HepG2 (cell line): ENCODE measurements around the gene TST. TPM values are rescaled to one million over a fixed set of nuclear protein-coding genes. Genes with fewer than 3 reads are reported as not detected.

ENCODE experiments used
- ATAC-seq: fragments of 200-7000 bp; cut with Tn5 transposase; 3 replicates; pipeline ENCODE4 v1.9.1; 2020; ENCODE audit warnings: mild to moderate bottlenecking, moderate library complexity
- BruUV-seq: library from RNA; stranded (reverse); fragments of 400-500 nt; replicated peaks from 2 replicates; lab custom pipeline; 2021; lab: Mats Ljungman, UMichigan
- CTCF ChIA-PET: fragments of 300-600 bp; formaldehyde crosslinking; extraction: SDS; loops from one replicate; lab custom pipeline; 2021; ENCODE audit warnings: low total read pairs, inconsistent platforms, low intra/inter-chr PET ratio; lab: Yijun Ruan, JAX
- POLR2A ChIA-PET: fragments of 350-600 bp; sonication (Branson Sonifier 250); formaldehyde crosslinking; loops from one replicate; lab custom pipeline; 2020; ENCODE audit warnings: antibody characterized with exemption, inconsistent platforms; lab: Yijun Ruan, JAX
- DNase-seq: peaks from one replicate; pipeline ENCODE4 v3.0.0-alpha.2; 2015; ENCODE audit warnings: low spot score
- FAIRE-seq: peaks from 3 replicates; lab custom pipeline; 2011; peaks lifted over from hg19 to GRCh38; lab: Jason Lieb, UNC
- H2AFZ ChIP-seq: one replicate; pipeline ENCODE4 v1.6.1; 2011; ENCODE audit warnings: low read length, inconsistent platforms
- H3K27ac ChIP-seq: fragments of 300-600 bp; 3 replicates; pipeline ENCODE4 v1.8.0; 2011; ENCODE audit warnings: mixed run types, mild to moderate bottlenecking, mixed read lengths, low read length, inconsistent platforms; ENCODE audit not compliant: insufficient read depth; ENCODE audit errors: extremely low read length
- H3K27me3 ChIP-seq, 2 experiments: fragments of 200-600 bp in 1 of 2; 2 replicates in 1 of 2; 3 replicates in 1 of 2; pipeline versions ENCODE4 v1.6.0 to v1.8.0; 2011; ENCODE audit warnings: low read length in 2 of 2, mild to moderate bottlenecking in 2 of 2, moderate library complexity in 2 of 2, inconsistent platforms in 1 of 2; ENCODE audit not compliant: insufficient read depth in 2 of 2, control insufficient read depth in 1 of 2
- H3K36me3 ChIP-seq, 2 experiments: fragments of 200-600 bp in 1 of 2; replicated peaks in 1 of 2; 2 replicates in 1 of 2; 3 replicates in 1 of 2; pipeline versions ENCODE4 v1.5.1 to v1.8.0; 2011; ENCODE audit warnings: low read length in 2 of 2, inconsistent platforms in 1 of 2; ENCODE audit not compliant: insufficient read depth in 2 of 2, control insufficient read depth in 1 of 2
- H3K4me1 ChIP-seq: 2 replicates; pipeline ENCODE4 v1.5.1; 2012; ENCODE audit warnings: low read length, inconsistent platforms; ENCODE audit not compliant: insufficient read depth
- H3K4me2 ChIP-seq: 2 replicates; pipeline ENCODE4 v1.6.0; 2011; ENCODE audit warnings: low read depth, low read length, inconsistent platforms
- H3K4me3 ChIP-seq, 3 experiments: fragments of 200-600 bp in 1 of 3; sonication (generic), shearing (Covaris generic) in 1 of 3; replicated peaks in 1 of 3; 2 replicates each; pipeline ENCODE4 v1.5.1; 2011 to 2016; ENCODE audit warnings: low read length in 3 of 3, inconsistent platforms in 2 of 3, low read depth in 2 of 3, mild to moderate bottlenecking in 2 of 3, control low read depth in 1 of 3, mixed read lengths in 1 of 3; ENCODE audit not compliant: insufficient read depth in 1 of 3
- H3K79me2 ChIP-seq: one replicate; pipeline ENCODE4 v1.6.1; 2011; ENCODE audit warnings: low read length, inconsistent platforms; ENCODE audit not compliant: insufficient read depth
- H3K9ac ChIP-seq: 2 replicates; pipeline ENCODE4 v1.6.0; 2011; ENCODE audit warnings: mild to moderate bottlenecking, low read depth, low read length, inconsistent platforms; ENCODE audit not compliant: insufficient read depth
- H3K9me3 ChIP-seq: 2 replicates; pipeline ENCODE4 v1.5.1; 2012; ENCODE audit warnings: mild to moderate bottlenecking, low read length
- H4K20me1 ChIP-seq: 2 replicates; pipeline ENCODE4 v1.6.0; 2011; ENCODE audit warnings: inconsistent platforms, mild to moderate bottlenecking, low read length, moderate library complexity; ENCODE audit not compliant: insufficient read depth
- ETV6 ChIP-seq: sonication (generic); formaldehyde crosslinking; conservative IDR thresholded peaks from 2 replicates; pipeline ENCODE4 v1.4.0; 2020; ENCODE audit warnings: missing genetic modification reagents
- LCORL ChIP-seq, 2 experiments: fragments of 450-650 bp in 1 of 2; sonication (generic) in 1 of 2; formaldehyde crosslinking in 1 of 2; IDR thresholded peaks; 2 replicates each; pipeline versions ENCODE4 v1.5.0 to v1.6.1; 2017 to 2020; ENCODE audit warnings: antibody characterized with exemption in 1 of 2, missing genetic modification reagents in 1 of 2
- MIER2 ChIP-seq: IDR thresholded peaks from 2 replicates; pipeline ENCODE4 v1.6.1; 2016; ENCODE audit warnings: missing biosample characterization, missing genetic modification reagents
- MYC ChIP-seq: sonication (generic); formaldehyde crosslinking; IDR thresholded peaks from 2 replicates; pipeline ENCODE4 v1.9.0; 2021; ENCODE audit warnings: missing genetic modification reagents, borderline replicate concordance
- NFIC ChIP-seq: IDR thresholded peaks from 2 replicates; pipeline ENCODE4 v1.6.1; 2012; ENCODE audit warnings: mild to moderate bottlenecking, low read length, inconsistent platforms
- SP5 ChIP-seq: IDR thresholded peaks from 2 replicates; pipeline ENCODE4 v1.6.1; 2016; ENCODE audit warnings: low read depth, borderline replicate concordance
- ZBTB42 ChIP-seq: sonication (generic); formaldehyde crosslinking; IDR thresholded peaks from 2 replicates; pipeline ENCODE4 v1.5.0; 2020; ENCODE audit warnings: mild to moderate bottlenecking, missing genetic modification reagents
- ZNF543 ChIP-seq: sonication (generic); formaldehyde crosslinking; IDR thresholded peaks from 2 replicates; pipeline ENCODE4 v1.4.0; 2020; ENCODE audit warnings: mild to moderate bottlenecking, missing genetic modification reagents
- ZNF552 ChIP-seq: sonication (generic); formaldehyde crosslinking; IDR thresholded peaks from 2 replicates; pipeline ENCODE4 v1.9.0; 2022; ENCODE audit warnings: missing genetic modification reagents, mild to moderate bottlenecking, borderline replicate concordance
- WGBS: methylation state at CpG from one replicate; pipeline ENCODE4 v1.1.6; 2017; ENCODE audit warnings: low lambda C conversion rate; 5-methylcytosine and 5-hydroxymethylcytosine counted together
- in situ Hi-C: cut with HindIII; loops from 2 replicates; pipeline ENCODE4 v1.10.0; 2017; ENCODE audit warnings: low pct_unique_long_range_greater_than_20kb; ENCODE audit not compliant: extremely low pct_ligation_motif_present
- intact Hi-C: fragments of 100-400 bp; cut with micrococcal nuclease; formaldehyde crosslinking; loops from one replicate; pipeline ENCODE4 v1.10.0; 2022; ENCODE audit not compliant: unreplicated experiment
- polyA plus RNA-seq, 8 experiments: library from polyadenylated mRNA; depleted of rRNA in 3 of 8; stranded (reverse) in 7 of 8; unstranded in 1 of 8; fragments of >200 nt; fragmentation: Illumina TruSeq in 4 of 8; extraction: Trizol in 4 of 8; gene quantifications; 2 replicates each; pipeline versions ENCODE4 v1.2.1 to v1.2.3, GENCODE V29; 2011 to 2016; ENCODE audit warnings: low read depth in 4 of 8, missing spikeins in 1 of 8, mixed read lengths in 1 of 8; ENCODE audit not compliant: insufficient read depth in 1 of 8
- total RNA-seq, 5 experiments: library from RNA; depleted of rRNA; stranded (reverse); fragments of >200 nt; fragmentation: Illumina TruSeq; extraction: Trizol; gene quantifications; 2 replicates each; pipeline ENCODE4 v1.2.3, GENCODE V29; 2016; ENCODE audit warnings: low read depth in 1 of 5
- TF ChIP-seq, protein P1 (sequence below): sonication (generic); formaldehyde crosslinking; IDR thresholded peaks from 2 replicates; pipeline ENCODE4 v1.4.0; 2020; ENCODE audit warnings: missing genetic modification reagents, borderline replicate concordance
- TF ChIP-seq, protein P2 (sequence below): sonication (generic); formaldehyde crosslinking; IDR thresholded peaks from 2 replicates; pipeline ENCODE4 v1.5.1; 2020; ENCODE audit warnings: mild to moderate bottlenecking, missing genetic modification reagents, moderate library complexity

Gene TST
- total and polyA plus RNA-seq, 2 of the 13 experiments (the other 11 are each of a cell fraction or from before 2014, with no cell fraction given) = 44.6 to 63.6 TPM

DNA sequence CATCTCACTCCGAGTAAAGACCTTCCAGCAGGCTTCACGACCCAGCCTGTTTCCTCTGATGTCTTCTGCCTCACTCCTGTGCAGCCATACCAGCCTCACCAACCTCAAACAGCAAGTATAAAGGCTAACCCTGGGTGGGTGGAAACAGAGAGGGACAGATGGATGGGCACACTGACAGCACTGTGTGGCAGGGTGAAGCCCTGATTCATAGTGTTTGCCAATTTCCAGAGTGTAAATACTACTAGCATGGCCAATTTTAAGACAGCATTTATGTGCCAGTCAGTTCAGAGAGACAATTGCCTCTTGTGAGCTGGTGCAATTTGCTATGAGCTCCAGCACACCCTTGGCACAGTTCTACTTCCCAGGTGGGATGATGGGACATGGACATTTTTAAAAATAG lies 21.5 kb downstream of the TST start:
- intact Hi-C loops = no loop called here
- ATAC-seq = no peak
- H3K27ac ChIP-seq = no peak overlapping the region
- TF ChIP-seq NFIC = no peak
- no peak for TF ChIP-seq ETV6 (CRISPR knock-in tag)
- TF ChIP-seq ZNF543 (CRISPR knock-in tag) = no peak
- TF ChIP-seq, protein P1, sequence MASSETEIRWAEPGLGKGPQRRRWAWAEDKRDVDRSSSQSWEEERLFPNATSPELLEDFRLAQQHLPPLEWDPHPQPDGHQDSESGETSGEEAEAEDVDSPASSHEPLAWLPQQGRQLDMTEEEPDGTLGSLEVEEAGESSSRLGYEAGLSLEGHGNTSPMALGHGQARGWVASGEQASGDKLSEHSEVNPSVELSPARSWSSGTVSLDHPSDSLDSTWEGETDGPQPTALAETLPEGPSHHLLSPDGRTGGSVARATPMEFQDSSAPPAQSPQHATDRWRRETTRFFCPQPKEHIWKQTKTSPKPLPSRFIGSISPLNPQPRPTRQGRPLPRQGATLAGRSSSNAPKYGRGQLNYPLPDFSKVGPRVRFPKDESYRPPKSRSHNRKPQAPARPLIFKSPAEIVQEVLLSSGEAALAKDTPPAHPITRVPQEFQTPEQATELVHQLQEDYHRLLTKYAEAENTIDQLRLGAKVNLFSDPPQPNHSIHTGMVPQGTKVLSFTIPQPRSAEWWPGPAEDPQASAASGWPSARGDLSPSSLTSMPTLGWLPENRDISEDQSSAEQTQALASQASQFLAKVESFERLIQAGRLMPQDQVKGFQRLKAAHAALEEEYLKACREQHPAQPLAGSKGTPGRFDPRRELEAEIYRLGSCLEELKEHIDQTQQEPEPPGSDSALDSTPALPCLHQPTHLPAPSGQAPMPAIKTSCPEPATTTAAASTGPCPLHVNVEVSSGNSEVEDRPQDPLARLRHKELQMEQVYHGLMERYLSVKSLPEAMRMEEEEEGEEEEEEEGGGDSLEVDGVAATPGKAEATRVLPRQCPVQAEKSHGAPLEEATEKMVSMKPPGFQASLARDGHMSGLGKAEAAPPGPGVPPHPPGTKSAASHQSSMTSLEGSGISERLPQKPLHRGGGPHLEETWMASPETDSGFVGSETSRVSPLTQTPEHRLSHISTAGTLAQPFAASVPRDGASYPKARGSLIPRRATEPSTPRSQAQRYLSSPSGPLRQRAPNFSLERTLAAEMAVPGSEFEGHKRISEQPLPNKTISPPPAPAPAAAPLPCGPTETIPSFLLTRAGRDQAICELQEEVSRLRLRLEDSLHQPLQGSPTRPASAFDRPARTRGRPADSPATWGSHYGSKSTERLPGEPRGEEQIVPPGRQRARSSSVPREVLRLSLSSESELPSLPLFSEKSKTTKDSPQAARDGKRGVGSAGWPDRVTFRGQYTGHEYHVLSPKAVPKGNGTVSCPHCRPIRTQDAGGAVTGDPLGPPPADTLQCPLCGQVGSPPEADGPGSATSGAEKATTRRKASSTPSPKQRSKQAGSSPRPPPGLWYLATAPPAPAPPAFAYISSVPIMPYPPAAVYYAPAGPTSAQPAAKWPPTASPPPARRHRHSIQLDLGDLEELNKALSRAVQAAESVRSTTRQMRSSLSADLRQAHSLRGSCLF (CRISPR knock-in tag) = no peak
- no peak for TF ChIP-seq MIER2 (CRISPR knock-in tag)
- TF ChIP-seq LCORL (IDR thresholded peaks at IDR 0.05) = no peak
- TF ChIP-seq LCORL (CRISPR knock-in tag; IDR thresholded peaks at IDR 0.05) = no peak
- TF ChIP-seq MYC = no peak
- TF ChIP-seq ZNF552 = no peak
- no peak for TF ChIP-seq ZBTB42
- TF ChIP-seq, protein P2, sequence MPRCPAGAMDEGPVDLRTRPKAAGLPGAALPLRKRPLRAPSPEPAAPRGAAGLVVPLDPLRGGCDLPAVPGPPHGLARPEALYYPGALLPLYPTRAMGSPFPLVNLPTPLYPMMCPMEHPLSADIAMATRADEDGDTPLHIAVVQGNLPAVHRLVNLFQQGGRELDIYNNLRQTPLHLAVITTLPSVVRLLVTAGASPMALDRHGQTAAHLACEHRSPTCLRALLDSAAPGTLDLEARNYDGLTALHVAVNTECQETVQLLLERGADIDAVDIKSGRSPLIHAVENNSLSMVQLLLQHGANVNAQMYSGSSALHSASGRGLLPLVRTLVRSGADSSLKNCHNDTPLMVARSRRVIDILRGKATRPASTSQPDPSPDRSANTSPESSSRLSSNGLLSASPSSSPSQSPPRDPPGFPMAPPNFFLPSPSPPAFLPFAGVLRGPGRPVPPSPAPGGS (CRISPR knock-in tag) = no peak
- no peak for TF ChIP-seq SP5 (CRISPR knock-in tag)
- TF ChIP-seq, all 625 proteins: peak for 0
- Histone ChIP-seq H3K9ac (no peak overlapping the region), H2AFZ (no peak overlapping the region), H3K27me3 (peaks cover 0 to 22% of the 10 kb centered on the region in 2 experiments; a peak in 2 of 5 replicates), H3K4me2 (no peak overlapping the region), H3K4me1 (peaks cover 6% of the 10 kb centered on the region; the same call in 1 of the 2 replicates), H4K20me1 (no peaks in the 10 kb centered on the region), H3K4me3 (no peak overlapping the region), H3K79me2 (no peaks in the 10 kb centered on the region), H3K9me3 (no peaks in the 10 kb centered on the region), H3K36me3 (no peaks in the 10 kb centered on the region)
- ChIA-PET POLR2A (no interaction called here), CTCF (no interaction called here)
- in situ Hi-C loops = no loop called here
- no peak for FAIRE-seq
- BruUV-seq = no TSS peak
- no peak for DNase-seq
- WGBS = 7% methylated on average over 2 of the region's 2 CpGs
